Left ventricle myocardium superior (tissue), 1 donor: Measurements from ENCODE around the gene SMAD3. TPM values are rescaled to one million over a fixed set of nuclear protein-coding genes. Genes with fewer than 3 reads are reported as not detected.

ENCODE experiments used
- ATAC-seq: fragments of 200-7000 bp; cut with Tn5 transposase; one replicate; pipeline ENCODE4 v1.9.1; 2020; ENCODE audit warnings: mild to moderate bottlenecking, moderate library complexity
- DNase-seq: peaks from one replicate; pipeline ENCODE4 v3.0.0-alpha.2; 2020
- intact Hi-C: fragments of 100-400 bp; cut with micrococcal nuclease; formaldehyde crosslinking; loops from one replicate; pipeline ENCODE4 v1.11.0; 2022
- total RNA-seq: library from RNA; stranded (reverse); fragmentation: NEBNext Ultra II Directional; extraction: Animal tissue kit (Norgen Biotek cat#: 25700); gene quantifications from one replicate; pipeline ENCODE4 v1.2.1, GENCODE V29; 2021
- donor health status: DM: no; HTN: yes; CAD: no; lungs with severe emphysema.

Gene SMAD3
- total RNA-seq, 1 donor from 2014 or later: 16.7 TPM

DNA sequence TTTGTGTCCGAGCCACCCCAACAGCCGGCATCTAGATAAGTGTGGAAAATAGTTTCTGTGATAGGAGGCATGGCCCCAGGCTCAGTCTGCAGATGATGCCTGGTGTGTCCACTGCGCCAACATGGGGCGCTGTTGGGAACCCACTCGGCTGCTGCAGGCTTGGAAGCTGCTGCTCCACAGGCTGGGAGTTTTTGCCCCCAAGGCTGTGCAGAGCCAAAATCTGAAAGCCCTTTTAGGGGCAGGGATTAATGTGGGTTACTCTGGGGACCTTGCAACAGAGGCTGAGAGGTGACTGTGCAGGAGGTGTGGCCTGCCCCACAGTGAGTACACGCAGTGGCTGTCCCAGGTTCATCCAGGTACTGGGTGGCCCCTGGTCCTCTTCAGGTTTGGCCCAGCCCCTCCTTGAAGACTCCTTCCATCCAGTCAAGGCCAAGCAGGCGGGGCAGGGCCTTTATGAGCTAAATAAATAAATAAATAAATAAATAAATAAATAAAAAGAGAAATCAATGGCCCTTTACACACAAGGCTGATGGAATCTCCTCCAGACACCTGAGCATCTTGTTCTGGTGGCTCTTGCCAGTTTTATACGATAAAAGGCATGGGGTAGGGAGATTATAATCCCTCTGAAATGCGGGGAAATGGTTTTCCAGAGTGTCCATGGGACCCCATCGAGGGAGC, 115.3 kb downstream of the SMAD3 start:
- intact Hi-C loops: no loop called here
- DNase-seq (no peak), ATAC-seq (no peak)

DNA sequence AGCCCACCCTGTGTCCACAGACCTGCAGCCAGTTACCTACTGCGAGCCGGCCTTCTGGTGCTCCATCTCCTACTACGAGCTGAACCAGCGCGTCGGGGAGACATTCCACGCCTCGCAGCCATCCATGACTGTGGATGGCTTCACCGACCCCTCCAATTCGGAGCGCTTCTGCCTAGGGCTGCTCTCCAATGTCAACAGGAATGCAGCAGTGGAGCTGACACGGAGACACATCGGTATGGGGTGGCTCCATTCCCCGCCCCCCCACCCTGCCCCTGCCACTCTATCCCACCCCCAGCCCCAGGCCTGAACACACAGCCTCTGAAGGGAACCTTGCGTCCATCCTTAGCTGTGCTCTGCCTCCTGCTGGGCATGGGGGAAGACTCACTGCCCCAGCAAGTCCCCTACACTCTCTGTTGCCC, 115.8 kb downstream of the SMAD3 start:
- peak; percentile 25 for DNase-seq
- intact Hi-C loops: no loop called here
- ATAC-seq: no peak

DNA sequence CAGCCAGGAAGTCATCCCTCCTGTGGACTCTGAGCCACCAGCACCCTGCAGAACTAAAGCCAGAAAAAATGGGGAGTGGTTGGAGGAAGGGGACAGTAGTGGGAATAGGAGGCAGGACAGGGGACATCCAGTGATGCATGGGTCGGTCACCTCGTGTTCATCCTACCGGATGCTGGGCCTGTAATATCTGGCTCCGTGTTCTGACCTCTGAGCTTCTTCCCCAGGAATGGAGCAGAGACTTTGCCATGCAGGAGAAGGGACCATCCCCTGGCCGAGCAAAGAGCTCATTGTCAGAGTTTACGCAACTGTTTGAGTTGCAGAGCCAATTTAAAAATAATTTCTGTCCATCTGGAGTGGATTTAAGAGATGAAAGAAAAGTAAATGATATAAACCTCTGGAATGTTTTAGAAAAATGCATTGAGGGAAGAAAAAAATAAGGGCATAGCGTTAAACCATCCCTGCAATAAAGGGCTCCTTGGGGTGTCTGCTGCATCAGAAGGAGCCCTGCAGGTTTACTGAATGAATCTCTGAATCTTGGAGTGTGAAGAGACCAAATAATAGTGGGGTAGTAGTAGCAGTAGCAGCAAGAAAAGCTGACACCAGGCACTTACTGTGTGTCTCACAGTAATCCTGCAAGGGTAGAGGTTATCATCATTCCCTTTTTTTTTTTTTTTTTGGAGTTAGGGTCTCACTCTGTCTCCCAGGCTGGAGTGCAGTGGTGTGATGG, 118.2 kb downstream of the SMAD3 start:
- intact Hi-C loops: no loop called here
- ATAC-seq: no peak
- no peak for DNase-seq

DNA sequence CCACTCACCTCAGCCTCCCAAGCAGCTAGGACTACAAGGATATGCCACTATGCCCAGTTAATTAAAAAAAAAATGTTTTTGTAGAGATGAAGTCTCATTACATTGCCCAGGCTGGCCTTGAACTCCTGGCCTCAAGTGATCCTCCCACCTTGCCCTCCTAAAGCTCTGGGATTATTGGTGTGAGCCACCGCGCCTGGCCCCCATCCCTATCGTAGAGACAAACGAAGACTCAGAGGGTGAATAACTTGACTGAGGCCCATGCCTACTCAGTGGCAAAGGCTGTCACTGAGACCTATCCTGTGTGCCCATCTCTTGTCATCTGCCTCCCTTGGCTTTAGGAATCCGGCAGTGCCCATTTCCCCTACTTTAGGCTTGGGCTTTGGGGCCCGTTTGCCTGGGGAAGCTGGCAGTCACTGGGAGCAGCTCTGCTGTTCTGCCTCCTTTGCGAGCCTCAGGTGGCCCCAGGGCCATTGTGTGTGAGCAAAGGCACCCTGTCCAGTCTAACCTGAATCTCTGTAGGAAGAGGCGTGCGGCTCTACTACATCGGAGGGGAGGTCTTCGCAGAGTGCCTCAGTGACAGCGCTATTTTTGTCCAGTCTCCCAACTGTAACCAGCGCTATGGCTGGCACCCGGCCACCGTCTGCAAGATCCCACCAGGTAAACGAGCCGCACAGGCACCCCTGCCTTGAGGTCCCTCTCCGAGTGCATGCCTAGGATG, 119.0 kb downstream of the SMAD3 start:
- intact Hi-C loops: no loop called here
- ATAC-seq (no peak), DNase-seq (no peak)

DNA sequence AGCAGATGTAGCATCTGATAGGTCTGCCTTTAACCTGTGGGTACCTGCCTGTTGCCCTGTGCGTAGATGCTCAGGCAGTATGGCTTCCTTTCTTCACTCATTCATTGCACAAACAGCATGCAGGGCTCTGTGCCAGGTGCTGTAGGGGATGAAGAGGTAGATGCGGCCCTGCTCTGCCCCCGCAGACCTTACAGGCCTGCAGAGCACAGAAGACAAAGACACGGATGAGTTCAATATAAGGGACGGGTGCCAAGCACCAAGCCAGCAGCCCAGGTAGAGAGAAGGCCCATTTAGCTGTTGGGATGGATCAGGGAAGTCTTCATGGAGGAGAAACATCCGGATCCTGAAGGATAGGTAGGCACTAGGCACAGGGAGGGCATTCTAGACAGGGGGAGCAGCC, 119.6 kb downstream of the SMAD3 start:
- intact Hi-C loops: no loop called here
- DNase-seq (no peak), ATAC-seq (no peak)

GRCh38 chr15:67185621-67186225, 120.3 kb downstream of the SMAD3 start:
- intact Hi-C loops: no loop called here
- ATAC-seq (no peak), DNase-seq (no peak)

DNA sequence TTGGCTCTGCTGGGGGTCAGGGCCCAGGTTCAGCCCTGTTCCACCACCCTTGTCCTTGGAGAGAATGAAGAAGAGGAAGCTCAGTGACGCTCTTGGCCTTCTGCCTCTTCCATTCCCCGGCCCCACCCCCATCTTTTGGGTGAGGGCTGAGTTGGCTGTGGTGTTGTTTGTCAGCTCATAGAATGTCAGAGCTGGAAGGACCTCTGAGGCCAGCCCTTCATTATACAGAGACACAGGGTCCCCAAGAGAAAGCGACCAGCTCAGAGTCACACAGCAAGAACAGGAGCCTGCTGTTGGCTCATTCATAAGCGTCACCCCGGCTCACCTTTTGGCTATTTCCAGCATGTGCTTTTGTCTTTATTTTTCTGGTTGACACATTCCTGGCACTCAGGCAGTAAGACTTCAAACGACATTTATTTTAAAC, 120.8 kb downstream of the SMAD3 start:
- ATAC-seq: peak; percentile 59
- peak; percentile 85 for DNase-seq
- intact Hi-C loops: no loop called here

DNA sequence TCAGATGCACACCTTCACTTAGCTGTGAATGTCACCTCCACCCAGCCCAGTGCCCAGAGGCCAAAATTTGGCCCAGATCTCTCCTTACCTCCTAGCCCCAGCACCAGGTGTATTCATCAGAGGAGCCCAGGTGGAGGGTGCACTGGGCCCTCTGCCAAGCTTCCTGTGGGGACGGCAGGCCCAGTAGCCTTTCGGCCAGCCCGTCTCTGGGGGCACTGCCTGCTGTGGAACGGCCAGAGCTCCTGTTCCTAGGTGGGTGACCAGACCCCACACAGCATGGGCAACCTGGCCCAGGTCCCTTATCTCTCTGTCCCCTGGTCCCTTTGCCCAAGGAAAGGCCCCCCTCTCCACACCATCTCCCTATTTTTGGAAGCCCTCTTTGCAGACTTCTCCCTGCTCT, 121.3 kb downstream of the SMAD3 start:
- intact Hi-C loops: no loop called here
- no peak for ATAC-seq
- DNase-seq: peak; percentile 72

GRCh38 chr15:67187351-67187854, 122.0 kb downstream of the SMAD3 start:
- intact Hi-C loops: no loop called here
- ATAC-seq: no peak
- no peak for DNase-seq

GRCh38 chr15:67188551-67189218, 123.3 kb downstream of the SMAD3 start:
- DNase-seq (no peak), ATAC-seq (peak; percentile 3)
- intact Hi-C loops: no loop called here

- DNase-seq (peak; percentile 95), ATAC-seq (peak; percentile 77)
- intact Hi-C loops: no loop called here
Measured at GRCh38 chr15:67189326-67190051, 124.1 kb downstream of the SMAD3 start.

GRCh38 chr15:67190326-67190725, 124.9 kb downstream of the SMAD3 start:
- intact Hi-C loops: no loop called here
- DNase-seq (no peak), ATAC-seq (no peak)

DNA sequence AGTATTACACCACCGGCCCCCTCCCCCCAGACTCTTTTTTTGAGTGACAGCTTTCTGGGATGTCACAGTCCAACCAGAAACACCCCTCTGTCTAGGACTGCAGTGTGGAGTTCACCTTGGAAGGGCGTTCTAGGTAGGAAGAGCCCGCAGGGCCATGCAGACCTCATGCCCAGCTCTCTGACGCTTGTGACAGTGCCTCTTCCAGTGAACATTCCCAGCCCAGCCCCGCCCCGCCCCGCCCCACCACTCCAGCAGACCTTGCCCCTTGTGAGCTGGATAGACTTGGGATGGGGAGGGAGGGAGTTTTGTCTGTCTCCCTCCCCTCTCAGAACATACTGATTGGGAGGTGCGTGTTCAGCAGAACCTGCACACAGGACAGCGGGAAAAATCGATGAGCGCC, 125.4 kb downstream of the SMAD3 start:
- no peak for ATAC-seq
- DNase-seq: no peak
- intact Hi-C loops: no loop called here

- intact Hi-C loops: no loop called here
- no peak for ATAC-seq
- no peak for DNase-seq
Measured at GRCh38 chr15:67192185-67192820, 126.9 kb downstream of the SMAD3 start.

DNA sequence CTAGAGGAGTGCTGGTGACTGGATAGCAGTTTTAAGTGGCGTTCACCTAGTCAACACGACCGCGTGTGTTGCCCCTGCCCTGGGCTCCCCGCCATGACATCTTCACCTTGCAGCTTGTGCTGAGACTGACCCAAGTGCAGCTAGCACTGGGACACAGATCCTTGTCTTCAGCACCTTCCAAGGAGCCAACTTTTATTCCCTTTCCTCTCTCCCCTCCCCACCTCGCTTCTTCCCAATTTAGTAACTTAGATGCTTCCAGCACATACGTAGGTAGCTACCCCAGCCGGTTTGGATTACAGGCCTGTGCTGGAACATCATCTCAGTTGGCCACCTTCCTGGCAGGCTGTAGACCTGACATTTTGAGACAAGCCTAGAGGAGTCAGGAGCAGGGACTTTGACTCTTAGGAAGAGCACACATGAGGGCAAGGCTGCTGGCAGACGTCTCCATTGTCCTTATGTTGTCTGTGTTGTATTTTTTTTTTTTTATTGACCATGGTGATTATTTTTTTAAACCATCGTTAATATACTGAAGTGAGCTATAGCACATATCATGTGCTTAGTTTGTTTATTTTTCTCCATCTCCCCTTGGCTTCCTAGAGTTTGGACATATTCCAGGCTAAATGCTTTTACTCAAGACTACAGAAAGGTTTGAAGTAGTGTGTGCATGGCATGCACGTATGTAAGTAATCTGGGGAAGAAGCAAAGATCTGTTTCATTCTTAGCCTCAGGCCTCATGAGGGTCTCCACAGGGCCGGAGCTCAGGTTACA, 128.0 kb downstream of the SMAD3 start:
- intact Hi-C loops: no loop called here
- peak; percentile 26 for ATAC-seq
- peak; percentile 48 for DNase-seq

DNA sequence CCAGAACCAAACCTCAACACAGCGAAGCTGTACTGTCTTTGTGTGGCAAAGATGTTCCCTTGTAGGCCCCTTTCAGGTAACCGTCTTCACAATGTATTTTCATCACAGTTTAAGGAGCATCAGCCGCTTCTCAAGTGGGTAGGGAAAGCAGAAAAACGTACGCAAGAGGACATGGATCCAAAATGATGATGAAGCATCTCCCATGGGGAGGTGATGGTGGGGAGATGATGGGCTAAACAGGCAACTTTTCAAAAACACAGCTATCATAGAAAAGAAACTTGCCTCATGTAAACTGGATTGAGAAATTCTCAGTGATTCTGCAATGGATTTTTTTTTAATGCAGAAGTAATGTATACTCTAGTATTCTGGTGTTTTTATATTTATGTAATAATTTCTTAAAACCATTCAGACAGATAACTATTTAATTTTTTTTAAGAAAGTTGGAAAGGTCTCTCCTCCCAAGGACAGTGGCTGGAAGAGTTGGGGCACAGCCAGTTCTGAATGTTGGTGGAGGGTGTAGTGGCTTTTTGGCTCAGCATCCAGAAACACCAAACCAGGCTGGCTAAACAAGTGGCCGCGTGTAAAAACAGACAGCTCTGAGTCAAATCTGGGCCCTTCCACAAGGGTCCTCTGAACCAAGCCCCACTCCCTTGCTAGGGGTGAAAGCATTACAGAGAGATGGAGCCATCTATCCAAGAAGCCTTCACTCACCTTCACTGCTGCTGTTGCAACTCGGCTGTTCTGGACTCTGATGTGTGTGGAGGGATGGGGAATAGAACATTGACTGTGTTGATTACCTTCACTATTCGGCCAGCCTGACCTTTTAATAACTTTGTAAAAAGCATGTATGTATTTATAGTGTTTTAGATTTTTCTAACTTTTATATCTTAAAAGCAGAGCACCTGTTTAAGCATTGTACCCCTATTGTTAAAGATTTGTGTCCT, 129.0 kb downstream of the SMAD3 start:
- peak; percentile 43 for ATAC-seq
- intact Hi-C loops: no loop called here
- peak; percentile 52 for DNase-seq
